ENCODE results near the gene RAB30. TPM values are rescaled to one million over a fixed set of nuclear protein-coding genes. Genes with fewer than 3 reads are reported as not detected.

Gene RAB30
- total RNA-seq, 1 experiment from 2014 or later: 6.2 TPM

- TF ChIP-seq AFF4 (CRISPR knock-in tag; IDR thresholded peaks at IDR 0.05; ENCODE audit: borderline replicate concordance): no peak
- TF ChIP-seq NR3C1 (CRISPR knock-in tag; conservative IDR thresholded peaks at IDR 0.05; ENCODE audit: low read depth): no peak
- no peak for TF ChIP-seq ZBTB43 (CRISPR knock-in tag; IDR thresholded peaks at IDR 0.05)
- no peak for TF ChIP-seq SOX15 (CRISPR knock-in tag; IDR thresholded peaks at IDR 0.05)
- TF ChIP-seq ZMAT4 (CRISPR knock-in tag; IDR thresholded peaks at IDR 0.05): no peak
- TF ChIP-seq ZNF416 (CRISPR knock-in tag; IDR thresholded peaks at IDR 0.05): no peak
- no peak for TF ChIP-seq ZNF532 (CRISPR knock-in tag; IDR thresholded peaks at IDR 0.05; ENCODE audit: borderline replicate concordance)
- TF ChIP-seq FOXK1 (CRISPR knock-in tag; IDR thresholded peaks at IDR 0.05): no peak
- no peak for TF ChIP-seq CDX4 (CRISPR knock-in tag; IDR thresholded peaks at IDR 0.05; ENCODE audit: borderline replicate concordance)
- TF ChIP-seq RELA (CRISPR knock-in tag; IDR thresholded peaks at IDR 0.05; ENCODE audit: borderline replicate concordance): no peak
These were observed 141.5 kb downstream of the RAB30 start (continued) for GRCh38 chr11:82930229-82930628.

- DNase-seq (ENCODE audit: low spot score) (no peak), ATAC-seq (no peak)
- Mint-ChIP-seq H3K27ac (no peak overlapping the region), H3K4me3 (no peak overlapping the region), H3K4me1 (no peaks in the 10 kb centered on the region), H3K36me3 (peaks cover 44% of the 10 kb centered on the region), H3K27me3 (ENCODE audit: low read depth) (no peaks in the 10 kb centered on the region), H3K9me3 (no peaks in the 10 kb centered on the region)
- POLR2A ChIA-PET: no interaction called here
- no peak for TF ChIP-seq GTF2I (CRISPR knock-in tag; conservative IDR thresholded peaks at IDR 0.05)
- TF ChIP-seq ZNF396 (CRISPR knock-in tag; IDR thresholded peaks at IDR 0.05; ENCODE audit: borderline replicate concordance): no peak
- no peak for TF ChIP-seq ZNF263 (CRISPR knock-in tag; IDR thresholded peaks at IDR 0.05; ENCODE audit: low read depth)
- CTCF ChIA-PET: interaction anchor here (0.7 to 3.4 kb wide), 2 partner anchors 62 to 98 kb away, joined by 5 to 13 read pairs; no protein-coding TSS in a partner anchor
These were observed 142.6 kb downstream of the RAB30 start for GRCh38 chr11:82929121-82929520.

All from WTC11 (cell line).